SH-SY5Y (cell line): ENCODE results near the gene NRG3.

Experiments used
- GATA2 ChIP-seq: IDR thresholded peaks from 2 replicates; pipeline ENCODE4 v1.6.1; 2011; ENCODE audit warnings: mild to moderate bottlenecking, low read depth, low read length
- GATA3 ChIP-seq: IDR thresholded peaks from 2 replicates; pipeline ENCODE4 v1.6.1; 2011; ENCODE audit warnings: low read depth, mild to moderate bottlenecking, low read length, moderate library complexity

DNA sequence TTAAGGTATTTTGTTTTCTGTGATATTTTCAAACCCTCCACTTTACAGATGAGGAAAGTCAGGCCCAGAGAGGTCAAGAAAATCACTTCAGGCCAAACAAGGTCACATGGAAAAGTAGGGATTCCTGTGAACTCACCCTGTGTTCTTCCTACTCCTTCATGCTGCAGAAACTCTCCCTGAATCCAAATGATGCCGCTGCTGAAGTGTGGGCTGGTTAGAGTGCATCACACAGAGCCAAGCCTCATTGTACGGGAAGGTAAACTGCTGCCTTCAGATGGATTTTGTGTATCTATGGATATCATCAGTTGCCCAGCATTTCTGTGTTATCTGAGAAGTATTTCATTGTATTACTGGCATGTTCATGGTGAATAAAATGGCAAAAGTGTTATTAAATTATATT, 75.4 kb downstream of the NRG3 start:
- TF ChIP-seq GATA2 (no peak), GATA3 (no peak)
